Skeletal muscle satellite cell (primary cell): ENCODE measurements around the gene RNF212.
A peak's percentile ranks its signal among the peaks of the same experiment; 100 is the strongest.

Experiments
- H3K27me3 ChIP-seq: 2 replicates; pipeline ENCODE4 v1.7.0; 2013; ENCODE audit warnings: low read length; ENCODE audit not compliant: control insufficient read depth, insufficient read depth
- H3K36me3 ChIP-seq: 2 replicates; pipeline ENCODE4 v1.7.0; 2013; ENCODE audit warnings: mild to moderate bottlenecking, control low read depth, low read length; ENCODE audit not compliant: insufficient read depth
- H3K4me1 ChIP-seq: 2 replicates; pipeline ENCODE4 v1.7.0; 2013; ENCODE audit warnings: low read length; ENCODE audit not compliant: control insufficient read depth, insufficient read depth
- H3K4me2 ChIP-seq: 2 replicates; pipeline ENCODE4 v1.7.0; 2013; ENCODE audit warnings: mild to moderate bottlenecking, low read length
- H3K4me3 ChIP-seq: 2 replicates; pipeline ENCODE4 v1.7.0; 2013; ENCODE audit warnings: low read length
- H3K9ac ChIP-seq: 2 replicates; pipeline ENCODE4 v1.7.0; 2013; ENCODE audit warnings: mild to moderate bottlenecking, low read depth, low read length, moderate library complexity
- H3K9me3 ChIP-seq: replicated peaks from 2 replicates; pipeline ENCODE4 v1.7.0; 2013; ENCODE audit warnings: mild to moderate bottlenecking, control low read depth, low read length

The RNF212 gene

DNA sequence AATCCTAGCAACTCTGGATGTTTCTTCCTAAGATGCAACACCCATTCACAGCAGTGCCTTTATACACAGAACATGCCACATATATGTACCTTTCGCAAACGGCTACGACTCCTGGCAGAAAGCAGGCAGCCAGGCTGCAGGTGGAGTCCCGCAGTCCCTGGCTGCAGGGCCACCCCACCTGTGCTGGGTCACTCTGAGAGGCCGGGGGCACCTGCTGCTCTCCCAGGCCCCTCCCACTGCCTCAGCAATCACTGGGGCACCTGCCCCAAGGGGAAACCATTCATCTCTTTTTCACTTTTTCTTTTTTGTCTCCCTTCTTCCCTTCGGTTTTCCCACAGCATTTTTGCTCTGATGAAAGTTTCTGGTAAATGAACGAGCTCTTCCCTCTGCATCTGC is 28.0 kb downstream of the RNF212 start:
- H3K4me2 ChIP-seq = no peak overlapping the region
- no peak overlapping the region for H3K9ac ChIP-seq
- H3K9me3 ChIP-seq = no peaks in the 10 kb centered on the region
- peaks cover 29% of the 10 kb centered on the region for H3K27me3 ChIP-seq
- peaks cover 25% of the 10 kb centered on the region for H3K4me1 ChIP-seq
- H3K4me3 ChIP-seq = no peak overlapping the region
- H3K36me3 ChIP-seq = no peaks in the 10 kb centered on the region

DNA sequence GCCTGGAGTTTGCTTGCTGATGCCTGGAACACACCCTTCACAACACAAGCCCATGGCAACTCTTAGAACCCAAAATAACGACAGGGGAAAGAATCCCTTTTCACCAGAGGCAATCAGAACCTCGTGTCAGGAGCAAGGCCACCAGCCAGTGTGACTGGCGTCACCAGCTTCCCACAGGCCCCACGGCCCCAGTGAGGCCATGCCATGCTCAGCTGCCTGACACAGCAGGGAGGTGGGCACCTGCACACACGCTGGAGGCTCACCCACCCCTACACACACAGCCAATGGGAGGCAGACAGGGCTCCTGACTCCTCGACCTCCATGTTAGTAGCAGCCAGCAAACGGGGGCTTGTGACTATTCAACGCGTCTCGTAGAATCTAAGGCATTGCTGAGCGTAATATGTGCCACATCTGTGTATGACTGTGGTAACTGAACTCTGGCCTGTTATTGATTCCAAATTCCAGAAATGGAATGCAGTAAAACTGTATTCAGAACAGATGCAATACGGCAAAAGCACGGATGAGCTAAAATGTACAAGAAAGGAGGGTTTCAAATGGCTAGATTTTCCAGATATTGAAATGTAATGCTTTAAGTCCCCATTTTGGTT is 28.5 kb downstream of the RNF212 start:
- H3K4me3 ChIP-seq = no peak overlapping the region
- no peak overlapping the region for H3K9ac ChIP-seq
- peaks cover 34% of the 10 kb centered on the region for H3K27me3 ChIP-seq
- H3K4me1 ChIP-seq = peaks cover 25% of the 10 kb centered on the region
- no peaks in the 10 kb centered on the region for H3K9me3 ChIP-seq
- no peaks in the 10 kb centered on the region for H3K36me3 ChIP-seq
- no peak overlapping the region for H3K4me2 ChIP-seq

DNA sequence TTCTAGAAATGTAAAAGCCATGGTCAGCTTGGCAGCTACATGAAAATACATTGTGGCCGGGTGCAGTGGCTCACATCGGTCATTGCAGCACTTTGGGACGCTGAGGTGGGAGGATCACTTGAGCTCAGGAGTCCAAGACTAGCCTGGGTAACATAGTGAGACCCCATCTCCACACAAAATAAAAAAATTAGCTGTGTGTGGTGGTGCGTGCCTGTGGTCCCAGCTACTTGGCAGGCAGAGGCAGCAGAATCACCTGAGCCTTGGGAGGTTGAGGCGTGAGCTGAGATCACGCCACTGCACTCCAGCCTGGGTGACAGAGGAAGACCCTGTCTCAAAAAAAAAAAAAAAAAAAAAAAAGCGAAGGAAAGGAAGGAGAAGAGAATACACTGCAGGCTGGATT is 29.0 kb downstream of the RNF212 start:
- no peak overlapping the region for H3K9ac ChIP-seq
- H3K9me3 ChIP-seq = no peaks in the 10 kb centered on the region
- H3K27me3 ChIP-seq = peaks cover 39% of the 10 kb centered on the region
- H3K36me3 ChIP-seq = no peaks in the 10 kb centered on the region
- peaks cover 25% of the 10 kb centered on the region for H3K4me1 ChIP-seq
- H3K4me2 ChIP-seq = no peak overlapping the region
- no peak overlapping the region for H3K4me3 ChIP-seq

DNA sequence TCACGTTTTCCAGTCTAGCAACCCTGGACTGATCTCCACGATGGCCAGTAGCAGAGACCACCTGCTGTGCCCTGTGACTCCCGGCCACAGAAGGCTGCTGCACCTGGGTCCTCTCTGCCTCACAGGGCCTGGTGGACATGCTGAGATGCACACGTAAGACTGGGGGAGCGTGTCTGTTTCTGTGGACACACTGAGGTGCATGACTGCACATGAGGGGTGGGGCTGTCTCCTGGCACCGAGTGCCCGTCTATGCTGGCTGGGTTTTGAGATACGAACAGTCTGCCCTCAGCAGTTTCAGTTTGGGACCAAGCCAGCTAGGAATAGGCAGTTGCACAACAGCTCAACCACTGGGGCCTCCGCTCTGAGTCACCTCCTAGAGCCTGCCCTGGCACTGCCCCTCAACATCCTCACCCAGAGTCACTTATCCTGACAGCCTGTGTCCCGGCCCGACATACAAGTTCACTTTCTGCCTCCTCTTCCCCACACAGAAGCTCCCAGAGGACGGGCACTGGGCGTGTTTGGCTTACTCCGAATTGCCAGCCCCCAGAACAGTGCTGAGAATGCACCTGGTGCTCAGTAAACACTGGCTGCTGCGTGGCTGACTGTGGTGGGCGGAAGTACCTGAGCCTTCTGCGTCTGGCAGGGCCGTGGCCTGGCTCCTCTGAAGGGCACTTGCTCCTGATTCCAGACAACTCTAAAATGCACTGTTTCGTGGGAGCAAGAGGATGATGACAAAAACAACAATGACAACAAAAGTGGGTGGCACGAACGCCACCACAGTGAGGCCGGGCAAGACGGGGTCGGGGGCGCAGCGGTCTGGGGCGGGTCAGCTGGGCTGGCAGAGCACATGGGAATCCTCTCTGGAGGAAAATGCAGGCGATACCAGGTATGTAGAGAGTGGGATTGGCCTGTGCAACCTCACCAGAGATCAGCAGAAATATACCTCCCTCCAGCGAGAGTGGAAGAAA is 30.9 kb downstream of the RNF212 start:
- no peak overlapping the region for H3K9ac ChIP-seq
- peak overlapping the region; percentile 77 for H3K4me2 ChIP-seq
- H3K9me3 ChIP-seq = no peaks in the 10 kb centered on the region
- H3K4me3 ChIP-seq = peak overlapping the region; percentile 54
- H3K36me3 ChIP-seq = no peaks in the 10 kb centered on the region
- H3K27me3 ChIP-seq = peaks cover 43% of the 10 kb centered on the region
- H3K4me1 ChIP-seq = peaks cover 25% of the 10 kb centered on the region

DNA sequence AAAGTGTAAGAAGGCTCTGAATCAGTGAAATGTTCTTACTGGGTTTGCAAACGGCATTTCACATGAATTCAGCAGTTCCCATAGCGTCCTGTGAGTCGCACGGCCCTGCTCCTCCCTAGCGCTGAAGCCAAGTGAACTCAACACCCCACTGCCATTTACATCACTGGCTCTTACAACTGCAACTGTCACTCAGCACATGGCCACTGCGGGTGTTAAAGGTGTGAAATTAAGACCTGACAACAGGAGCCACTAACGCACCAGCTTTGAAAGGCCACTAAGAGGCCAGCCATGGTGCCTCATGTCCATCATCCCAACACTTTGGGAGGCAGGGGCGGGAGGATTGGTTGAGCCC is 31.7 kb downstream of the RNF212 start:
- Histone ChIP-seq H3K9me3 (no peaks in the 10 kb centered on the region), H3K36me3 (no peaks in the 10 kb centered on the region), H3K4me3 (peak overlapping the region; percentile 54), H3K4me1 (peaks cover 25% of the 10 kb centered on the region), H3K9ac (no peak overlapping the region), H3K4me2 (peak overlapping the region; percentile 77), H3K27me3 (peaks cover 43% of the 10 kb centered on the region)

DNA sequence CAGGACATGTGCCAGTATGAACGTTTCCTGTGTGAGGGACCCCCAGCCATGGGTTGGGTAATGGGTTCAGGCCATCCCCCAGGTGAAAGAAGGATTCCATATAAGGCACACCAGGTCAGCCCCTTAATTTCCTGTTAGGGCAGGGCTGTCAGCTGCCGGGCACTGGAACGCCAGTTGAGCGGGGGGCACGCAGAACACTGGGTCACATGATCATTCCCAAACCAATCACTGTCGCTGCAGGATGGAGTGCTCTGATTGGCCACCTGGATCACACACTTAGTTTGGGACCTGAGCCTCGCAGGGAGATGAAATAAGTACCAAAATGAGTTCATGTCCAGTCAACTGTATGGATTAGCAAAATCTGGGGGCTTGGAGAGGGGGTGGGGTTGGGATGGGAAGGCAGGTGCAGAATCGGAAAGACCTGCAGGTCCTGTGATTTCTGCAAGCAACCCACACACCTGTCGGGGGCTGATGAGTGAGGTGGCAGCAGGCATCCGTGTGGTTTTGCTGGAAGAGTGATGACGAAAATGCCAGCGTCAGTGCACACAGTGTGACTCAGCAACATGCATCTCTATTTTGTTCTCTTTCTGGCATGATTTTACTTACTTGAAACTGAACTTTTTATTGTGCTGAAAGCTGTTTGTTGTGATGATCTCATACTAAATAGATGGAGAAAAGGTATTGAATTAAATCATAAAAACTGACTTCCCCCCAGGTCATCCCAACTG is 32.2 kb downstream of the RNF212 start:
- H3K9ac ChIP-seq = no peak overlapping the region
- no peaks in the 10 kb centered on the region for H3K9me3 ChIP-seq
- H3K27me3 ChIP-seq = peaks cover 42% of the 10 kb centered on the region
- peak overlapping the region; percentile 77 for H3K4me2 ChIP-seq
- no peaks in the 10 kb centered on the region for H3K36me3 ChIP-seq
- no peak overlapping the region for H3K4me3 ChIP-seq
- peaks cover 25% of the 10 kb centered on the region for H3K4me1 ChIP-seq

DNA sequence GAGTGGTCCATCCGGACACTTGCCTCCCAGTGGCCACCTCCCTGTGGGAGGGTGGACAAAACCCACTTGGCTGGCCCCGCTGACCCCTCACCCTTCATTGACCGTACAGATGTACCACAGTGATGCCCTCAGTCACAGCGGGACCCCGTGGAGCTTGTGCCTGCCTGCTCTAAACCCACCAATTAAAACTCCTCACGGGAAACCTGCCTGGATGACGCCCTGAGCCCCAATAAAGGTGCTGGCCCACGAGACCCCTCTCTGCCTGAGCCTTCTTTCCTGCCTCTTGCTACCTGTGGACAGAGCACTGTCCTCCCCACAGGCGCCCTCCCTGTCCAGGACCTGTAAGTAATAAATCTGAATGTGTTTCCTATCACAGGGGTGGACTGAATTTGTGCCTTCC is 32.9 kb downstream of the RNF212 start:
- peaks cover 25% of the 10 kb centered on the region for H3K4me1 ChIP-seq
- no peak overlapping the region for H3K9ac ChIP-seq
- H3K36me3 ChIP-seq = no peaks in the 10 kb centered on the region
- peaks cover 40% of the 10 kb centered on the region for H3K27me3 ChIP-seq
- H3K4me2 ChIP-seq = no peak overlapping the region
- H3K9me3 ChIP-seq = no peaks in the 10 kb centered on the region
- no peak overlapping the region for H3K4me3 ChIP-seq

DNA sequence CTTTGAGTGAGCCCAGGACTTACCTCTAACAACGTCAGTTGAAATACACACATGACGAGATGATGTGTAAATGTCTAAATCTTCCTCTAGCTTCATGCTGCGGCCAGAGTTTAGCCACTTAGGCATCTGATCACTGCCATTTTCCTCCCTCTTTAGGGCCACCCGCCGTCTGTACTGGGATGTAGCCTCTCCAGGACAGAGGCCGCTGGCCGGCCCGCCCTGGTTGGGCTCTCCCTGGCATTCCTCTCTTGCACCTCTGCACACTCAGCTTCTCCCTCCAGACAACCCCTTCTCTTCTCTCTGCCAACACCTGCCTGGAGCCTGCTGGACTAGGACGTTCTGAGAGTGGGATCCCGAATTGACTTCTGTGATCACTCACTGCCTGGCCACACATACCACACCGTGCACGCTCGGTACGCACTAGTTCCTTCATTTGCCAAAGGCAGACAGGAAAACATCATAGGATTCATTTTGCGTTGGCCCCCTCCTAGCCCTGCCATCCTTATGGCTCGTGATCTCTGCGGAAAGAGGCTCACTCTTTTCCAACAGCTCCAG is 33.6 kb downstream of the RNF212 start:
- Histone ChIP-seq H3K27me3 (peaks cover 40% of the 10 kb centered on the region), H3K4me3 (no peak overlapping the region), H3K9me3 (no peaks in the 10 kb centered on the region), H3K4me2 (no peak overlapping the region), H3K4me1 (peaks cover 25% of the 10 kb centered on the region), H3K36me3 (no peaks in the 10 kb centered on the region), H3K9ac (no peak overlapping the region)

DNA sequence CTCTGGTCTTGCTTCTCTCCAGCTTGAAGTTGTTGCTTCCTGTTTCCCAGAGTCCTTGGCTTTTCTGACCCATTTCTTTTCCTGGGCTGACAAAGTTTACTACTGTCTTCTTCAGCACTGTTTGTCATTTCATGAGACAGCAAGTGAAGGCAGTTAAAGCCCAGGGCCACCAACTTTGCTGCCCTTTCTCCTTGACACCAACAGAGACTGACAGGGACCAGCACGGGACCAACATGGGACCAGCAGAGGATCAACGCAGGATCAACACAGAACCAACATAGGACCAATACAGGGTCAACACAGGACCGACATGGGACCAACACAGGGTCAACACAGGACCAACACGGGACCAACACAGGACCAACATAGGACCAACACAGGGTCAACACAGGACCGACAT is 34.9 kb downstream of the RNF212 start:
- Histone ChIP-seq H3K36me3 (no peaks in the 10 kb centered on the region), H3K9me3 (no peaks in the 10 kb centered on the region), H3K4me3 (no peak overlapping the region), H3K9ac (no peak overlapping the region), H3K4me2 (no peak overlapping the region), H3K27me3 (peaks cover 49% of the 10 kb centered on the region), H3K4me1 (peaks cover 25% of the 10 kb centered on the region)

DNA sequence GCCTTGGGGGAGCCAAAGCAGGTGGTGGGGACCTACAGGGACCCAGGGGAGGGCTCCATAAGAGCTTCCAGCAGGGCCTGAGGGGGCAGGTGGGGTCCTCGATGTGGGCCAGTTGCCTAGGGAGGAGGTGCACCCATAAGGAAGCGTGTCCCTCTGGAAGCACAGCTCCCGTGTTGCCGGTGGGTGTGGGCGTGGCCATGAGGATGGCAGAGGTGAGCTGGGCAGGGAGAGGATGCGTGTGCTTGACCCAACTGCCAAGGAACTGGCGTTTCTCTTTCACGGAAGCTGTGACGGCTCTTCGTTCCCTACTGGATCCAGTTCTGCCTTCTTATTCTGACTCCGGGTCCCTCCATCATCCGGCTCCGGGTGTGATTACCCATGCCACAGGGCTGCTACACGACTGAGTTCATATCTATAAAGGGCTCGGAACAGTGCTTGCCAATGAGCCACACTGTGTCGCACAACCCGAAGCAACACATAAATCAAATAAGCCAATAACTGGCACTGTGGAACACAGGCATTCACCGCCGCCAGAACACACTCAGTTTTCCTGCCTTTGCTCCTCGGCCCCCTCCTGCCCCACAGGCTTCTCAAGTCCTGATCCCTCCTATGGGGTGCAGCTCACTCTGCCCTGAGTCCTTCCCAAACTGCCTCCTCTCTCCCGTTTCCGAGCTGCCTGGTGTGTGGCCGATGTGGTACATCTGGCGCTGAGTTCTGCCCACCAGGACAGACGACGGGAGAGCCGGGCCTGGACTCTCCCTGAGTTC is 35.5 kb downstream of the RNF212 start:
- H3K4me2 ChIP-seq = no peak overlapping the region
- H3K27me3 ChIP-seq = peaks cover 52% of the 10 kb centered on the region
- H3K9ac ChIP-seq = no peak overlapping the region
- no peaks in the 10 kb centered on the region for H3K36me3 ChIP-seq
- H3K4me1 ChIP-seq = peaks cover 22% of the 10 kb centered on the region
- H3K9me3 ChIP-seq = no peaks in the 10 kb centered on the region
- H3K4me3 ChIP-seq = no peak overlapping the region
